Measurements from ENCODE around the gene LDAF1.

Gene LDAF1

DNA sequence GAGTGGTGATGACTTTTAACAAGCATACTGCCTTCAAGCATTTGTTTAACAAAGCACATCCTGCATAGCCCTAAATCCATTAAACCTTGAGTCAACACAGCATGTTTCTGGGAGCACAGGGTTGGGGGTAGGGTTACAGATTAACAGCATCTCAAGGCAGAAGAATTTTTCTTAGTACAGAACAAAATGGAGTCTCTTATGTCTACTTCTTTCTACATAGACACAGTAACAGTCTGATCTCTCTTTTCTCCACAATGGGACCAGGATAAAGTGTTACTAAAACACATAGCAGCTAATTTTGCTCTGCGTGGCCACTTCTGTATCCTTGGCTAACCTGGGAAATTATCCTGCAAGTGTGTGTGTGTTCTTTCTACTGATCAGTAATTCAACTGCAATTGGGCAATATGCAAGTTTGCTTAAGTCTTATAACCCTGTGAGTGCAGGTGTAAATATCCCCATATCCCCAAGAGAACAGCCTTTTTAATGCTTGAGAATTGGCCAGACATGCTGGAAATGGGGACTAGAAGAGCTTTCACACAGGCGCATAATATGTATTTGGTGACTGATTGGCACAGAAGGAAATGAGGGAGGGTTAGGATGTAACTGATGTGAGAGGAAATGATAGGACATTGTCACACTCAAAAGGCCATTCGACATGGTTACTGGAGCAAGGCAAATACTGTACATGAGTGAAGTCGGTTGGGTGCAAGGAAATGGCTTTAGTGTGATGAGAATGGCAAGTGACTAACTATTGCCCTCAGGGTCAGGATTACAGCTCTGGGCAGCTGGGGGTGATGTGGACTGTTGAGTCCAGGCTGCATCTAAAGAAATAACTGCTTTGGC is 64.2 kb downstream of the LDAF1 start:
- Histone ChIP-seq H3K27ac (replicated peaks) (no peak overlapping the region), H3K27me3 (ENCODE audit: insufficient read depth, poor library complexity, severe bottlenecking) (peaks cover 4% of the 10 kb centered on the region), H3K4me3 (replicated peaks; ENCODE audit: insufficient read depth, low read length) (no peak overlapping the region)
- DNase-seq (ENCODE audit: low read depth in 1 of 2, low spot score in 1 of 2), result no peak
- TF ChIP-seq SPI1 (IDR thresholded peaks at IDR 0.05; ENCODE audit: borderline replicate concordance, low read depth) (no peak), REST (IDR thresholded peaks at IDR 0.05; ENCODE audit: insufficient replicate concordance, low read depth) (no peak), CTCF (IDR thresholded peaks at IDR 0.05; ENCODE audit: insufficient read depth, low read length) (no peak), GABPA (IDR thresholded peaks at IDR 0.05; ENCODE audit: low read depth) (no peak), POLR2AphosphoS5 (IDR thresholded peaks at IDR 0.05; ENCODE audit: low read depth) (no peak)

DNA sequence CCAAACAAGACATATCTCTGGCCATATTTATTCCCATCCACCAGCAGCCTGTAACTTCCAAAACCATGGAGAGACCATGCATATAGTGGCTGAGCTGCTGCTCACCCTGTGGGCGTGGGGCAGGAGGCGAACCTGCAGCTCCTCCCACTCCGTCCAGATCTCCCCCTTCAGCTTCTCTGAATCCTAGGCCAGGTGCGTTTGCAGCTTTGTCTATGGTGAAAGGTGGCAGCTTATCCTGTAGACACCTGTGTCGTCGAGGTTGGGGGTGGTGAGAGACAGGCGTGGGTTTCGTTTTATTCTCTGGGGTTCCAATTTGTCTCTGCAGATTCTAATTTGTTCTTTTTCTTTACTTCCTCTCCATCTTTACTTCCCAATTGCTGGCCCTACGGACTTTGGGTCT is 65.3 kb downstream of the LDAF1 start:
- no peak overlapping the region for H3K27ac ChIP-seq (replicated peaks)
- H3K4me3 ChIP-seq (replicated peaks; ENCODE audit: insufficient read depth, low read length), result no peak overlapping the region
- no peak for DNase-seq (ENCODE audit: low read depth in 1 of 2, low spot score in 1 of 2)
- peaks cover 4% of the 10 kb centered on the region for H3K27me3 ChIP-seq (ENCODE audit: insufficient read depth, poor library complexity, severe bottlenecking)
- TF ChIP-seq SPI1 (IDR thresholded peaks at IDR 0.05; ENCODE audit: borderline replicate concordance, low read depth) (no peak), POLR2AphosphoS5 (IDR thresholded peaks at IDR 0.05; ENCODE audit: low read depth) (no peak), GABPA (IDR thresholded peaks at IDR 0.05; ENCODE audit: low read depth) (no peak), CTCF (IDR thresholded peaks at IDR 0.05; ENCODE audit: insufficient read depth, low read length) (no peak), REST (IDR thresholded peaks at IDR 0.05; ENCODE audit: insufficient replicate concordance, low read depth) (no peak)

- peaks cover 4% of the 10 kb centered on the region for H3K27me3 ChIP-seq (ENCODE audit: insufficient read depth, poor library complexity, severe bottlenecking)
- no peak for DNase-seq (ENCODE audit: low read depth in 1 of 2, low spot score in 1 of 2)
- TF ChIP-seq GABPA (IDR thresholded peaks at IDR 0.05; ENCODE audit: low read depth), result no peak
- no peak for TF ChIP-seq POLR2AphosphoS5 (IDR thresholded peaks at IDR 0.05; ENCODE audit: low read depth)
- no peak for TF ChIP-seq CTCF (IDR thresholded peaks at IDR 0.05; ENCODE audit: insufficient read depth, low read length)
- no peak for TF ChIP-seq SPI1 (IDR thresholded peaks at IDR 0.05; ENCODE audit: borderline replicate concordance, low read depth)
- no peak for TF ChIP-seq REST (IDR thresholded peaks at IDR 0.05; ENCODE audit: insufficient replicate concordance, low read depth)
- no peak overlapping the region for H3K4me3 ChIP-seq (replicated peaks; ENCODE audit: insufficient read depth, low read length)
- H3K27ac ChIP-seq (replicated peaks), result no peak overlapping the region
Measured at GRCh38 chr16:21224800-21225199, 66.3 kb downstream of the LDAF1 start.
